ENCODE data around the gene C17orf75. TPM values are rescaled to one million over a fixed set of nuclear protein-coding genes. Genes with fewer than 3 reads are reported as not detected.

C17orf75 gene
- total and polyA plus RNA-seq, 2 of the 4 experiments (the other 2 are of a cell fraction), result 11.5 to 16.1 TPM

- no TSS peak for BruUV-seq (replicated peaks)
- in situ Hi-C loops (cut with MboI; ENCODE audit: low sequenced_read_pairs) (no loop called here), intact Hi-C loops (cut with micrococcal nuclease) (no loop called here), dilution Hi-C loops (cut with HindIII; ENCODE audit: low sequenced_read_pairs, unreplicated experiment) (no loop called here)
- no peak overlapping the region for H3K18ac ChIP-seq (ENCODE audit: low read depth, low read length)
- H2BK20ac ChIP-seq (ENCODE audit: low read depth, low read length), result no peak overlapping the region
- H3K27ac ChIP-seq (ENCODE audit: insufficient read depth, low read length), result no peak overlapping the region
- 89% methylated on average over 3 of the region's 8 CpGs; no CpG with 5 or more reads in 1 of the 2 experiments for WGBS, 2 experiments (ENCODE audit: extremely low coverage in 2 of 2, insufficient read length in 1 of 2)
- no peak overlapping the region for H3K14ac ChIP-seq (replicated peaks; ENCODE audit: low read depth, low read length)
- H2AK5ac ChIP-seq (ENCODE audit: low read depth, low read length), result no peak overlapping the region
- H3K4me2 ChIP-seq (ENCODE audit: low read depth, low read length), result no peak overlapping the region
- H3K9me1 ChIP-seq (ENCODE audit: insufficient read depth, low read length), result no peaks in the 10 kb centered on the region
- ChIA-PET CTCF (no interaction called here), POLR2A (ENCODE audit: unreplicated experiment) (no interaction called here)
- no peak overlapping the region for H2BK120ac ChIP-seq (ENCODE audit: low read depth, low read length)
- no peak overlapping the region for H3K4ac ChIP-seq (ENCODE audit: low read depth, low read length)
- no peak overlapping the region for H2AK9ac ChIP-seq (replicated peaks; ENCODE audit: low read depth, low read length, poor library complexity)
- ATAC-seq (ENCODE audit: low read depth) (no peak), DNase-seq (no peak)
- H3K36me3 ChIP-seq (ENCODE audit: control insufficient read depth, insufficient read depth, low read length), result no peaks in the 10 kb centered on the region
- no peak overlapping the region for H4K5ac ChIP-seq (ENCODE audit: low read depth, low read length)
- H3K56ac ChIP-seq (ENCODE audit: extremely low read depth, insufficient read depth, low read length), result no peak overlapping the region
- H2BK5ac ChIP-seq (ENCODE audit: low read depth, low read length, poor library complexity, severe bottlenecking), result no peak overlapping the region
- no peak overlapping the region for H4K8ac ChIP-seq (ENCODE audit: low read depth in 2 of 2, low read length in 2 of 2)
- H3K4me1 ChIP-seq (ENCODE audit: control insufficient read depth, insufficient read depth, low read length), result no peaks in the 10 kb centered on the region
- H3K79me1 ChIP-seq (ENCODE audit: low read depth in 1 of 2, low read length in 2 of 2), result no peaks in the 10 kb centered on the region
- H2AFZ ChIP-seq (replicated peaks; ENCODE audit: low read length, poor library complexity), result no peak overlapping the region
- no peak overlapping the region for H3K9ac ChIP-seq (ENCODE audit: low read depth, low read length)
- no peak overlapping the region for H3K4me3 ChIP-seq (ENCODE audit: insufficient read depth, low read depth, low read length)
- TF ChIP-seq MXI1 (IDR thresholded peaks at IDR 0.05; ENCODE audit: borderline replicate concordance, low read depth, low read length) (no peak), MAFK (IDR thresholded peaks at IDR 0.05; ENCODE audit: low read depth, low read length) (no peak), NFE2L2 (IDR thresholded peaks at IDR 0.05; ENCODE audit: low read depth, low read length) (no peak), ELK1 (IDR thresholded peaks at IDR 0.05; ENCODE audit: borderline replicate concordance, low read depth, low read length) (no peak), SMC3 (IDR thresholded peaks at IDR 0.05; ENCODE audit: low read depth, low read length) (no peak), CEBPB (IDR thresholded peaks at IDR 0.05; ENCODE audit: low read depth, low read length) (no peak), RAD21 (IDR thresholded peaks at IDR 0.05; ENCODE audit: low read length) (no peak), BHLHE40 (IDR thresholded peaks at IDR 0.05; ENCODE audit: low read depth, low read length) (no peak), FOS (IDR thresholded peaks at IDR 0.05; ENCODE audit: low read depth, low read length) (no peak), POLR2A (IDR thresholded peaks at IDR 0.05; ENCODE audit: low read depth, low read length) (no peak), RFX5 (IDR thresholded peaks at IDR 0.05; ENCODE audit: low read depth, low read length) (no peak), MAZ (IDR thresholded peaks at IDR 0.05; ENCODE audit: borderline replicate concordance, low read depth, low read length) (no peak), CTCF (conservative IDR thresholded peaks at IDR 0.05; ENCODE audit: low read depth, low read length) (no peak)
- H4K91ac ChIP-seq (ENCODE audit: insufficient read depth, low read depth, low read length), result no peak overlapping the region
- no peak overlapping the region for H2BK15ac ChIP-seq (ENCODE audit: low read depth, low read length)
- H3K27me3 ChIP-seq (ENCODE audit: control insufficient read depth, insufficient read depth, low read length), result peaks cover 39% of the 10 kb centered on the region
- no peaks in the 10 kb centered on the region for H3K9me3 ChIP-seq (ENCODE audit: control insufficient read depth, insufficient read depth, low read length)
- no peaks in the 10 kb centered on the region for H4K20me1 ChIP-seq (ENCODE audit: insufficient read depth, low read length)
- H3K23ac ChIP-seq (ENCODE audit: low read depth, low read length), result no peak overlapping the region
These were observed 56.7 kb downstream of the C17orf75 start for GRCh38 chr17:32285306-32285705.
